Measurements from ENCODE around the gene REL.
"Not testable (repeated sequence)": the region's sequence is repeated elsewhere in the genome, so short reads cannot be mapped to it uniquely, and the experiment has no call there.

Gene REL

GRCh38 chr2:60890393-60890707 lies 9.0 kb downstream of the REL start:
- no peaks in the 10 kb centered on the region for H3K9me3 ChIP-seq (ENCODE audit: insufficient read depth, low read length)
- H3K9ac ChIP-seq (ENCODE audit: insufficient read length, low read depth): no peak overlapping the region
- TF ChIP-seq YY1 (IDR thresholded peaks at IDR 0.05; ENCODE audit: insufficient read depth, insufficient read length) (no peak), ZNF274 (IDR thresholded peaks at IDR 0.05; ENCODE audit: low read depth, low read length) (no peak), SUZ12 (IDR thresholded peaks at IDR 0.05; ENCODE audit: extremely low read depth, insufficient read depth, insufficient read length) (no peak)
- no peak overlapping the region for H3K4me3 ChIP-seq (ENCODE audit: insufficient read length, low read depth)
- DNase-seq (ENCODE audit: low read depth, low spot score): no peak
- no peaks in the 10 kb centered on the region for H3K4me1 ChIP-seq (ENCODE audit: insufficient read depth, insufficient read length)
- H3K27me3 ChIP-seq (ENCODE audit: insufficient read depth, insufficient read length): no peaks in the 10 kb centered on the region
- peaks cover 6% of the 10 kb centered on the region for H3K36me3 ChIP-seq (ENCODE audit: insufficient read depth, insufficient read length, low read length)

DNA sequence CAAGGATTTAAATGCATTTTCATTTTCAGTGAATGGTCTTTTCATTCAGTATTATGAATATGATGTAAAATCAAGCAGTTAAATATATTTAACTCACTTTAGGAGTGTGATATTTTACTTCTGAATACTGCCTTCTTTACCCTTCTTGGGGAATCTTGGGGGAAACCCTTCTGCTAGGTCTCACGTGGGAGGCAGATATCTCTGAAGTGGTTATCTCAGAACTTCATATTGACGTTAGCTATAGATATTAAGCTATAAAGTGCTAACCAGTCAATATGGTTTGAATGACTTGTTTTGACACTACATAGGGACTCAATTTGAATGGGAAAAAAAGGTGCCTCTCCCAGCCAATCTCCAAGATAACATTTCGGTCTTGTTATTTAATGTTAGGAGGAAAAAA lies 9.8 kb downstream of the REL start:
- TF ChIP-seq SUZ12 (IDR thresholded peaks at IDR 0.05; ENCODE audit: extremely low read depth, insufficient read depth, insufficient read length): no peak
- no peak for TF ChIP-seq YY1 (IDR thresholded peaks at IDR 0.05; ENCODE audit: insufficient read depth, insufficient read length)
- no peak for TF ChIP-seq ZNF274 (IDR thresholded peaks at IDR 0.05; ENCODE audit: low read depth, low read length)
- H3K36me3 ChIP-seq (ENCODE audit: insufficient read depth, insufficient read length, low read length): peaks cover 6% of the 10 kb centered on the region
- no peak overlapping the region for H3K4me3 ChIP-seq (ENCODE audit: insufficient read length, low read depth)
- H3K9me3 ChIP-seq (ENCODE audit: insufficient read depth, low read length): no peaks in the 10 kb centered on the region
- DNase-seq (ENCODE audit: low read depth, low spot score): no peak
- no peaks in the 10 kb centered on the region for H3K27me3 ChIP-seq (ENCODE audit: insufficient read depth, insufficient read length)
- H3K9ac ChIP-seq (ENCODE audit: insufficient read length, low read depth): no peak overlapping the region
- H3K4me1 ChIP-seq (ENCODE audit: insufficient read depth, insufficient read length): no peaks in the 10 kb centered on the region

DNA sequence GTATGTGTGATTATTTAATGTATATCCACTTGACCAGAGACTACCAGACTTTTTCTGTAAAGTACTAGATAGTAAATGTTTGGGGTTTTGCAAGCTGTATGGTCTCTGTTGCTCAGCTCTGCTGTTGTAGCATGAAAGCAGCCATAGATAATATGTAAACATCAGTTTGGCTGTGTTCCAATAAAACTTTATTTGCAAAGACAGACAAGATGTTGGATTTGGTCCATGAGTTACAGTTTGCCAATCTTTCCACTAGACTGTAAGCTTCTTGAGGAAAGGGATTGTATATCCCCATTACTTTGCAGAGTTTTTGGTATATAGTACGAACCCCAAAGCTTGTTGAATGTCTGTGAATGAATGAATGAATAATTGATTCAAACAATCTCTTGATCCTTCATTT lies 17.2 kb downstream of the REL start:
- no peak overlapping the region for H3K4me3 ChIP-seq (ENCODE audit: insufficient read length, low read depth)
- no peak overlapping the region for H3K9ac ChIP-seq (ENCODE audit: insufficient read length, low read depth)
- H3K36me3 ChIP-seq (ENCODE audit: insufficient read depth, insufficient read length, low read length): peaks cover 22% of the 10 kb centered on the region
- no peaks in the 10 kb centered on the region for H3K4me1 ChIP-seq (ENCODE audit: insufficient read depth, insufficient read length)
- no peak for TF ChIP-seq ZNF274 (IDR thresholded peaks at IDR 0.05; ENCODE audit: low read depth, low read length)
- no peaks in the 10 kb centered on the region for H3K27me3 ChIP-seq (ENCODE audit: insufficient read depth, insufficient read length)
- no peak for DNase-seq (ENCODE audit: low read depth, low spot score)
- H3K9me3 ChIP-seq (ENCODE audit: insufficient read depth, low read length): no peaks in the 10 kb centered on the region

GRCh38 chr2:60899230-60899891 lies 18.0 kb downstream of the REL start:
- Histone ChIP-seq H3K4me1 (ENCODE audit: insufficient read depth, insufficient read length) (no peaks in the 10 kb centered on the region), H3K9ac (ENCODE audit: insufficient read length, low read depth) (no peak overlapping the region), H3K27me3 (ENCODE audit: insufficient read depth, insufficient read length) (no peaks in the 10 kb centered on the region), H3K9me3 (ENCODE audit: insufficient read depth, low read length) (no peaks in the 10 kb centered on the region), H3K4me3 (ENCODE audit: insufficient read length, low read depth) (no peak overlapping the region), H3K36me3 (ENCODE audit: insufficient read depth, insufficient read length, low read length) (peaks cover 20% of the 10 kb centered on the region)
- TF ChIP-seq ZNF274 (IDR thresholded peaks at IDR 0.05; ENCODE audit: low read depth, low read length) (no peak), YY1 (IDR thresholded peaks at IDR 0.05; ENCODE audit: insufficient read depth, insufficient read length) (no peak), SUZ12 (IDR thresholded peaks at IDR 0.05; ENCODE audit: extremely low read depth, insufficient read depth, insufficient read length) (no peak)
- no peak for DNase-seq (ENCODE audit: low read depth, low spot score)

DNA sequence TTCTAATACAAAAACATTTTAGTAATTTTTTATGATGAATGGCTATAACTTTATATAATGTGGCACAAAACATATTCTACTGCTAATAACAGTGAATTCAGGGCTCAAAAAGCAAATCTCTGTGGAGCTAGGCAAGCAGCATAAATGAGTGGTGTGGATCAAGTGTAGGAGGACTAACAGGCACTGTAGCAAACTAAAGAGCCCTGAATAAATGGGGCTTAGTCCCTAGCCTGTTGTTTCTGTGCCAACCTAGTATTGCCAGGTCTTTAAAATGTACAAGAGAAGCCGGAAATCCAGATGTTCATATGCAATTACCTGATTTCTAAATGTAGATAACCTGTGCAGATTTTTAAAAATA lies 18.5 kb downstream of the REL start:
- Histone ChIP-seq H3K4me1 (ENCODE audit: insufficient read depth, insufficient read length) (no peaks in the 10 kb centered on the region), H3K9ac (ENCODE audit: insufficient read length, low read depth) (no peak overlapping the region), H3K9me3 (ENCODE audit: insufficient read depth, low read length) (no peaks in the 10 kb centered on the region), H3K27me3 (ENCODE audit: insufficient read depth, insufficient read length) (no peaks in the 10 kb centered on the region), H3K36me3 (ENCODE audit: insufficient read depth, insufficient read length, low read length) (peaks cover 20% of the 10 kb centered on the region), H3K4me3 (ENCODE audit: insufficient read length, low read depth) (no peak overlapping the region)
- no peak for DNase-seq (ENCODE audit: low read depth, low spot score)
- TF ChIP-seq YY1 (IDR thresholded peaks at IDR 0.05; ENCODE audit: insufficient read depth, insufficient read length): no peak
- TF ChIP-seq SUZ12 (IDR thresholded peaks at IDR 0.05; ENCODE audit: extremely low read depth, insufficient read depth, insufficient read length): no peak
- TF ChIP-seq ZNF274 (IDR thresholded peaks at IDR 0.05; ENCODE audit: low read depth, low read length): no peak

DNA sequence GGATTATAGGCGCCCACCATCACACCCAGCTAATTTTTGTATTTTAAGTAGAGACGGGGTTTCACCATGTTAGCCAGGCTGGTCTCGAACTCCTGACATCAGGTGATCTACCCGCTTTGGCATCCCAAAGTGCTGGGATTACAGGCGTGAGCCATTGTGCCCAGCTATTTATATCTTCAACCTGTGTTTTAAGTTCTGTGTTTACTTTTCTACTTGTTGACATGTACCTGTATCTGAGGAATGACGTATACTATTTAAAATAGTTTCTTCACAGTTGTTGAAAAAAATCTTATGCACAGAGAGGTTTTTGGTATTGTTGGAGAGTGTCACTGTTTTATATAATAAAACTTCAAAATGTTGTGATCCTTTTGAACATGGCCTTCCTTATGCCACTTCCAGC lies 19.9 kb downstream of the REL start:
- H3K36me3 ChIP-seq (ENCODE audit: insufficient read depth, insufficient read length, low read length): peaks cover 20% of the 10 kb centered on the region
- not testable (repeated sequence) for DNase-seq (ENCODE audit: low read depth, low spot score); H3K9me3 ChIP-seq (ENCODE audit: insufficient read depth, low read length); H3K27me3 ChIP-seq (ENCODE audit: insufficient read depth, insufficient read length); H3K4me1 ChIP-seq (ENCODE audit: insufficient read depth, insufficient read length); H3K9ac ChIP-seq (ENCODE audit: insufficient read length, low read depth); H3K4me3 ChIP-seq (ENCODE audit: insufficient read length, low read depth)

GRCh38 chr2:60905867-60906266 lies 24.5 kb downstream of the REL start:
- not testable (repeated sequence) for H3K4me1 ChIP-seq (ENCODE audit: insufficient read depth, insufficient read length); H3K4me3 ChIP-seq (ENCODE audit: insufficient read length, low read depth); H3K9ac ChIP-seq (ENCODE audit: insufficient read length, low read depth); H3K27me3 ChIP-seq (ENCODE audit: insufficient read depth, insufficient read length); DNase-seq (ENCODE audit: low read depth, low spot score); H3K9me3 ChIP-seq (ENCODE audit: insufficient read depth, low read length)
- peaks cover 11% of the 10 kb centered on the region for H3K36me3 ChIP-seq (ENCODE audit: insufficient read depth, insufficient read length, low read length)

GRCh38 chr2:60906395-60906794 lies 25.0 kb downstream of the REL start:
- no peak for DNase-seq (ENCODE audit: low read depth, low spot score)
- Histone ChIP-seq H3K9me3 (ENCODE audit: insufficient read depth, low read length) (no peaks in the 10 kb centered on the region), H3K27me3 (ENCODE audit: insufficient read depth, insufficient read length) (no peaks in the 10 kb centered on the region), H3K9ac (ENCODE audit: insufficient read length, low read depth) (no peak overlapping the region), H3K36me3 (ENCODE audit: insufficient read depth, insufficient read length, low read length) (peaks cover 10% of the 10 kb centered on the region), H3K4me3 (ENCODE audit: insufficient read length, low read depth) (no peak overlapping the region), H3K4me1 (ENCODE audit: insufficient read depth, insufficient read length) (no peaks in the 10 kb centered on the region)
- TF ChIP-seq YY1 (IDR thresholded peaks at IDR 0.05; ENCODE audit: insufficient read depth, insufficient read length) (no peak), ZNF274 (IDR thresholded peaks at IDR 0.05; ENCODE audit: low read depth, low read length) (no peak), SUZ12 (IDR thresholded peaks at IDR 0.05; ENCODE audit: extremely low read depth, insufficient read depth, insufficient read length) (no peak)

All from NT2/D1 (cell line).